Mucosa of descending colon (tissue), 3 donors: ENCODE data around the gene HECTD3. TPM values are rescaled to one million over a fixed set of nuclear protein-coding genes. Genes with fewer than 3 reads are reported as not detected.
A peak's percentile ranks its signal among the peaks of the same experiment; 100 is the strongest.
"Not testable (repeated sequence)": the region's sequence is repeated elsewhere in the genome, so short reads cannot be mapped to it uniquely, and the experiment has no call there.

ENCODE experiments used
- ATAC-seq: fragments of 200-7000 bp; cut with Tn5 transposase; one replicate; pipeline ENCODE4 v1.9.1; 2020; ENCODE audit warnings: mild to moderate bottlenecking, moderate library complexity
- DNase-seq, 3 donors: peaks; one replicate each; pipeline ENCODE4 v3.0.0-alpha.2; 2020
- H3K36me3 ChIP-seq: fragments of 200-600 bp; one replicate; pipeline ENCODE4 v1.8.0; 2021; ENCODE audit warnings: low read depth, mild to moderate bottlenecking
- H3K4me1 ChIP-seq: fragments of 200-600 bp; one replicate; pipeline ENCODE4 v1.8.0; 2021; ENCODE audit warnings: low read depth, mild to moderate bottlenecking
- H3K4me3 ChIP-seq: fragments of 200-600 bp; one replicate; pipeline ENCODE4 v1.8.0; 2021; ENCODE audit warnings: mild to moderate bottlenecking
- H3K9me3 ChIP-seq: fragments of 200-600 bp; one replicate; pipeline ENCODE4 v1.8.0; 2021; ENCODE audit warnings: mild to moderate bottlenecking
- CTCF ChIP-seq: fragments of 200-600 bp; IDR thresholded peaks from one replicate; pipeline ENCODE4 v1.8.0; 2022; ENCODE audit warnings: antibody characterized with exemption, mild to moderate bottlenecking
- intact Hi-C, 2 donors: fragments of 100-400 bp; cut with DNase I in 1 of 2; cut with micrococcal nuclease in 1 of 2; formaldehyde crosslinking; loops; one replicate each; pipeline versions ENCODE4 v1.11.0 to v1.11.1; 2022; cut with DNase I, micrococcal nuclease
- total RNA-seq, 3 donors: library from RNA; stranded (reverse); fragmentation: NEBNext Ultra II Directional in 2 of 3; extraction: Animal tissue kit (Norgen Biotek cat#: 25700) in 2 of 3; gene quantifications; one replicate each; pipeline versions ENCODE4 v1.2.1 to v1.2.4, GENCODE V29; 2021 to 2023
- donor health status: DM: no; HTN: no; CAD: no; lungs with moderate emphysema.
- donor health status: DM: no; HTN: no; CAD: no.
- donor health status: DM: no; HTN: yes; CAD: no.

HECTD3 gene
- total RNA-seq, 3 donors from 2014 or later = 78.0 to 143 (median 108) TPM

- no peak for ATAC-seq
- Histone ChIP-seq H3K4me3 (no peak overlapping the region), H3K4me1 (peaks cover 12% of the 10 kb centered on the region), H3K36me3 (peaks cover 17% of the 10 kb centered on the region), H3K9me3 (no peaks in the 10 kb centered on the region)
- no peak for TF ChIP-seq CTCF
- intact Hi-C loops = no loop called here
- no peak for DNase-seq
Observed at GRCh38 chr1:45005761-45006160, 5.4 kb downstream of the HECTD3 start.

- DNase-seq (no peak), ATAC-seq (no peak)
- peaks cover 2% of the 10 kb centered on the region for H3K4me1 ChIP-seq
- no peak for TF ChIP-seq CTCF
- intact Hi-C loops = no loop called here
- H3K4me3 ChIP-seq = no peak overlapping the region
- H3K9me3 ChIP-seq = no peaks in the 10 kb centered on the region
- peaks cover 17% of the 10 kb centered on the region for H3K36me3 ChIP-seq
Observed at GRCh38 chr1:45004281-45004920, 6.7 kb downstream of the HECTD3 start.

GRCh38 chr1:45003741-45004140 is 7.4 kb downstream of the HECTD3 start:
- Histone ChIP-seq H3K9me3 (no peaks in the 10 kb centered on the region), H3K4me1 (no peaks in the 10 kb centered on the region), H3K36me3 (peaks cover 17% of the 10 kb centered on the region), H3K4me3 (no peak overlapping the region)
- ATAC-seq = no peak
- intact Hi-C loops = no loop called here
- DNase-seq = no peak
- no peak for TF ChIP-seq CTCF

- no peaks in the 10 kb centered on the region for H3K4me1 ChIP-seq
- H3K4me3 ChIP-seq = no peak overlapping the region
- no peak for DNase-seq
- intact Hi-C loops = no loop called here
- no peak for TF ChIP-seq CTCF
- H3K9me3 ChIP-seq = no peaks in the 10 kb centered on the region
- ATAC-seq = peak; percentile 61
- peaks cover 17% of the 10 kb centered on the region for H3K36me3 ChIP-seq
Observed at GRCh38 chr1:45002650-45003645, 8.2 kb downstream of the HECTD3 start.

- H3K9me3 ChIP-seq, H3K4me3 ChIP-seq, H3K4me1 ChIP-seq, intact Hi-C loops, ATAC-seq, DNase-seq: not testable (repeated sequence)
- H3K36me3 ChIP-seq = peaks cover 11% of the 10 kb centered on the region
Observed at GRCh38 chr1:45001576-45001975, 9.5 kb downstream of the HECTD3 start.

- no peak for TF ChIP-seq CTCF
- intact Hi-C loops = no loop called here
- Histone ChIP-seq H3K36me3 (peaks cover 11% of the 10 kb centered on the region), H3K4me1 (no peaks in the 10 kb centered on the region), H3K9me3 (no peaks in the 10 kb centered on the region), H3K4me3 (no peak overlapping the region)
- peak; percentile 45 for ATAC-seq
- DNase-seq = peak in 1 of 3 donors; percentile 24
Observed at GRCh38 chr1:45001011-45001481, 10.1 kb downstream of the HECTD3 start.
